COLO829 (cell line): ENCODE results near the gene BMP6.

Experiments used
- DNase-seq: peaks from one replicate; pipeline ENCODE4 v3.0.0; 2012; ENCODE audit warnings: low spot score

BMP6 gene

DNA sequence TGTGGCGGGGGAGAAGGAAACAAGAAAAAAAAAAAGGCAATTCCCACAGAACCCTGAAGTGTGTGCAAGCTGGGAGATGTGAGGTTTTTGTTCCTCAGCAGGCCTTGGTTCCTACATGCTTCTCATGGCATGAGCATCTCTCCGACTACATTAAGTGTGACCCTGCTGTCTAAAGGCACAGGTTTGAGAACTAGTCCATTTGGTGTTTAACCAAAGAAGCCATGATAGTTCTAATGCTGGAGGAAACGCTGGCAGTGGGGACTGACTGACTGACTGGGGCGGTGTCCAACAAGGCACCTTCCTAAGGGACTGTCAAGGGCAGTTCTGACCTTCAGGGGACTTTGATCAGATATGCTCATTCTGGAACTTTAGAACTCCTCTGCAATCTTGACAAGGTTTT lies 180.8 kb downstream of the BMP6 start:
- DNase-seq: no peak

DNA sequence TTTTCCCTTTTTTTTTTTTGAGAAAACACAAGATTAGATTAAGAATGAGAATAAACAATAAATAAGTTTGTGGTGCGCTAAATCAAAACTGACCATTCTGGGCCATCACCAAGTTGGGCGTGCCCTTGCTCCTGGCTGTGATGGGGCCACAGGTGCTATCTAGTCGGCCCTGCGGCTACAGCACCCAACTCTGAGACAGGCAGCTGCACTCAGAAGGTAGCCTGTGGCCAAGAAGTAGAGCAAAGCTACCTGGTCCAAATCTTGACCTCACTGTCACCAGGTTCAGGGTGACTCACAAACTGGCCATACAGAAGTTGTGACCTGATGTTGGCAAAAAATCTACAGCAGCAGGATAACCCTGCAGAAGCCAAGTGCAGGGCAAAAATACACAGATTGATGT lies 181.3 kb downstream of the BMP6 start:
- DNase-seq: no peak

DNA sequence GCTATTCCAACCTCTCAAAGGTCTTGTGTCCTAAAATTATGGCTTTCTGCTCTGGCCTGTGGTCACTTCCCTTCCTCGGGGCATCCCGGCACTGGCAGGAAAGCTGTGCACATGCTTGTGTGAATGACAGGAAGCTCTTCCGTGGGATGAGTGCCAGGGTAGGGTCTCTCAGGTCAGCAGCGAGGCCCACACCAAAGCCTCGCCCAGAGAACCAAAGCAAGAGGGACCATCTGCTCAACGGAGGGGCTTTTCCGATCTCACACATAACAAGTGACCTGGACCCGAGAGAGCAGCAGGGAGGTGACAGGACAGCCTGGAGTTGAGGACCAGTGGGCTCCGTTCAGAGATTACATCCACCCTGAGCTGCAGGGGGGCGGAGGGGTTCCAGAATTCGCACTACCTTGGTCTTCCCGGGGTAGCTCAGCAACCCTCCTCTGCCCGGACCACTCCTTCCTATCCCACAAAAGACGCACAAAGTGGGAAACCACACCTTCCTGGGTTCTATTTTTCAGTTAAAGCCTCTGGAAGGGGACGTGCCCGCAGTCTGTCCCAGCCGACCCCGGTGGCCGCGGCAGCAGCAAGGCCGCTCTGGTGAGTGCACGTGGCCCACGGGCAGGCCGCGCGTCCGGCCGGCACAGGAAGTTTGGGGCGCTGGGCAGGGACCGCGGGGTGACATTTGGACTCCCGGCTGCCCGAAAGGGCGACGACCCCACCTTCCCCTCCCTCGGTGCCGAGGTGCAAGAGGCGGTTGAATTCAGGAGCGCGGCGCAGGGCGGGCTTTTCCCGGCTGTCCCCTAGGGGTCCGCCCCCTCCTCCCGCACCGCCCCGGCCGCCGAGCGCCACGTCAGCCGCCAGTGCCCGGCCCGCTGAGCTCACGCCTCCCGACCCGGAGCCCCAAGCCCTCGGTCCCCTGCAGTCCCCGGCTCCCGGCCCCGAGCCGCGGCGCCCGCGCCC lies 183.7 kb downstream of the BMP6 start:
- DNase-seq: peak; percentile 51

DNA sequence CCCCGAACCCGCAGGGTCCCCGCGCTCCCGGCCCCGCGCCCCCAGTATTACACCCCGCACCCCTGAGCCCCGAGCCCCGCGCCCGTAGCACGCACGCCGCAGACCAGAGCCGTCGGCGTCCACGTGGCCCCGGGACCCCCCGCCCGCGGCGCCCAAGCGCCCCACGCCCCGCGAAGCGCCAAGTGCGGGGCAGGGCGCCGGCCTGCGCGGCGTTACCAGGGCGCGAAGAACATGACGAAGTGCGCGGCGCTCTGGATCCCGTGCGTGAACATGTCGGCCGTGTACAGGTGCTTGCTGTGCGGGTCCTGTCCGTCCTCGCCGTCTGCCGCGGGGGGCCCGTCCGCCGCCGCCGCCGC lies 184.4 kb downstream of the BMP6 start:
- DNase-seq: no peak

DNA sequence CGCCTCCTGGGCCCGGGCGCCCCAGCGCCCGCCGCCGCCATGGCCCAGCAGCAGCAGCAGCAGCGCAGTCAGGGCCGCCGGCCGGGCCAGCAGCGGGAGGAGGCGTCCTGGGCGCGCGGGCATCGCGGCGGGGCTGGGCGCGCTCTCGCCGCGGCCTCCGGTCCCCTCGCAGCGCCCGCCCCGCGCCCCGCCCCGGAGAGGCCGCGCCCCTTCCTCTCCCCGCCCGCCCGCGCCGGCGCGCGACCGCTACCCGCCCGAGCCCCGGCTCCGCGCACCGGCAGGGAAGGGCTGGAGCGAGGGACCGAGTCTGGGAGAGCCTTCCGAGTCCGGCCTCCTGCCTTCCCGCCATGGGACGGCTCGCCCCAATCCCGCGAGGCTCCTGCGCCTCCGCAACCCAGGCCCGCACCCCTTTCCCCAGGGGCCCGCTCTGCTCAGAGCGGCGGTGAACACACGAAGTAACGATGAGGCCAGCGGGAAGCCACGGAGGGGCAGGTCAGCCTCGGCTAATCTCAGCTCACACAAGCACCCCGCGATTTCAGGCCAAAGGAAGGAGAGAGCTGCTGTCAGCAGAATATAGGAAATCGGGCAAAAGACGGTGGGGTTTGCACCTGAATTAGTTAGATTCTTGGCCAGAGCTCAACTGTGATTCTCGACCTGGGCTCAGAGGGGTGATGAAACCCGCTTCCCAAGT lies 184.9 kb downstream of the BMP6 start, which contains the start of gene TXNDC5:
TSS of gene TXNDC5 (minus strand) at position 135 of the 691 bp plus-strand sequence. CDS start at position 123, 12 bp downstream.
- peak; percentile 72 for DNase-seq

DNA sequence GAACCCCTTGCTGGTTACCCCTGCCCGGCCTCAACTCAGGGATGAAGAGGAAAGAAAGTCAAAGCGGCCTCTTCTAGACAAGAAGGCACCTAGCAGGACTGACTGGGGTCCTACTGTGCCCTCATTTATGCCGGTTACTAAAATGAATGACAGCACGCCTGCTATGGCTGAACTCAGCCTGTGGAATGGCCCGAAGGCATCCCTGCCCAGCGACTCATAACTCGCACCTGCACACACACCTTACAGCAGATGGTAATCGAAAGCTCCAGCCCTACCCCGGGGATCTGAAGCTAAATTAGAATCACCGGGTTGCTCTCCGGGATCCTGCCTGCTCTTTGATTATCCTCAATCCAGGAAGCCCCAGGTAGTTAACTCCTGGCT lies 185.4 kb downstream of the BMP6 start:
- no peak for DNase-seq

DNA sequence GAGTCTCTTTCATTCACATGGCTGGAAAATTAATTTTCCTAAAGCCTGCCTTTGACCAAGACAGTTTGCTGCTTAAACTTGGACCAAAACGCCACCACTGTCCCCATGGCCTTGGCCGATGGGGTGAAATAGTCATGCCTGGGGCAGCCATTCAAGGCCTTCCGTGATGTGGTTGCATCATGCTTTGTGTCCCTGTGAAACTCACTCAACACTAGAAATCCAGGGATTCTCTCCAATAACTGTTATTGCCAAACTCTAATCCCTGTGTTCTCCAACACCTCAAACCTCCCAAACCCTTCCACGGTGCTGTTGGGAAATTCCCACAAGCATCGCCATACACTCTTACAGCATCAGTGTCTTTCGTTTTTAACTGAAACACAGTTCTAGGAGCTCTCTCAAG lies 186.1 kb downstream of the BMP6 start:
- DNase-seq: no peak

DNA sequence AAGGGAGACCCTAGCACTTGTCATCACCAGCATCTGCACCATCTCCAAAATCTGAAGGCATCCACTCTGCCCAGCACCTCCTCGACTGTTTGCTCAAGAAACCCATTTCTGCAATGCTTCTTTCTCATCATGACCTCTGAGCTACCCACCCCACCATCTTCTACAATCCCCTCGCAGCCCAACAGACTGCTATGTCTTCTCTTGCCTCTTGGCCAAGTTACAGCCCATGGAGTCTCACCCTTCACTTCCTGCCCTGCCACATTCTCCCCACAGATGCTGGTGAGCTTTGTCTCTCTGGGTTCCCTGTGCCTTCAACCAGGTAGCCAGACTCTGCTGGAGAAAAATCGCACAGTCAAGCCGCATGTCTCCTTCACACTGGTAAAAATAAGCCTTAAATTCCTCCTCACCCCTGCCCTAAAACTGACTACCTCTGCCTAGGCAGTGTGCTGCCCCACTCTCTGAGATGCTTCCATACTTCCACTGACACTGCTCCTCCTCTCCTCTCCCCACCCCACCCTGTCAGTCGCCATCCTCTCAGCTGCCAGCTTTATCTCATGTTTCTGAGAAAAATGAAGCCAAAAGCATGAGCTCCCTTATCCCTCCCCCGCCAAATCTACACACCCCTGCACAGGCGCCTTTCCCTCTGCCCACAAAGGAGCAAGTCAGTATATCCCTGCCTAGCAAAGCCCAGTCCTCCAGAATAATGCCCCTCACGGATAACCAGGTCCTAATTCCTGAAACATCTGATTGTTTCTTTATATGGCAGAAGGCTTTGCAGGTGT lies 187.0 kb downstream of the BMP6 start:
- DNase-seq: no peak

DNA sequence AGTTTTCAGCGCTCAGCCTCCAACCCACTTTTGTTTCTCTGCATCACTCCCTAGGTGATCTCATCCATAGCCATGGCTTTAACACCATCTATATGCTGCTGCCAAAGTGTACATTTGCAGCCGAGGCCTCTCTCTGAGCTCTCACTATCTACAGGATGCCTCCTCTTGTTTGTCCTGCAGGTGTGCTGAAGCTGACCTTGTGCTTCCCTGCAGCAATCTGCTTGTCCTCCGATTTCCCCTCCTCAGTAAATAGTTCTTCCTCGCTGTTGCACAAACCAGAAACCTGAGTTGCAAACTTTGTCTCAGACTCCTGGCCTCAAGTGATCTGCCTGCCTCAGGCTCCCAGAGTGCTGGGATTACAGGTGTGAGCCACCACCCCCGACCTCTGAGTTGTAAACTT lies 188.4 kb downstream of the BMP6 start:
- DNase-seq: no peak

DNA sequence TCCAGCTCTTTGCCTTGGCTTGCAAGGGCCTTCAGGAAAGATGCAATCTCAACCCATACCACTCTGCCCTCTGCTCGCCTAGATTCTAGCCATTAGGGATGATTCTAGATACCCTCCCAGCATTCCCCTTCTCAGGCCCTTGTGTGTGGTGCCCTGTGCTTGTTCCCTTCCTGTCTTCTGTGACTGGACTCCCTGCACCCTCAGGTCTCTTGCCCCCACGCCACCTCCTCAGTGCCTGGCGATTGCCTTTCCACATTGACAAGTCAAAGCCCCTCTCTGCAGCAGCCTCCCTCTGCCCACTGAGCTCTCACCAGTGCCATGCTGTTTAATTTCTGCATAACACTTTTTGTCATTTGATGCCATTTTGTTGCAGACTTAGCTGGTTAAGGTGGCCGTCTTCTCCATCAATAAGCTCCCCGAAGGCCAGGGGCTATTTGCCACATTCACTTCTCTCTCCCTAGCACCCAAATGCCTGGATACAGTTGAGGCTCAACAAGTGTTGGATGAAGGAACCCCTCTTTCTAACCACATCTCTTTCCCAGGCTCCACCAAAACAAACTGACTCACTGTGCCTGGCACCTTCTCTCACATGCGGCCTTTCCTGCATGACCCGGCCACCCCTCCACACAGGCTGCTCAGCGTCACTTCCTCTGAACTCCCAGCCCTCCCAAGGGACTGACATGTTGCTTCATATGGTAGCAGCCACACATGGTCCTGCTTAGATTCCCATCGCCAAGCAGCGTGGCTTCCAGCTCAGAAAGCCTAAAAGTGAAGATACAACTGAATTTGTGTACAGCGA lies 189.3 kb downstream of the BMP6 start:
- DNase-seq: no peak

DNA sequence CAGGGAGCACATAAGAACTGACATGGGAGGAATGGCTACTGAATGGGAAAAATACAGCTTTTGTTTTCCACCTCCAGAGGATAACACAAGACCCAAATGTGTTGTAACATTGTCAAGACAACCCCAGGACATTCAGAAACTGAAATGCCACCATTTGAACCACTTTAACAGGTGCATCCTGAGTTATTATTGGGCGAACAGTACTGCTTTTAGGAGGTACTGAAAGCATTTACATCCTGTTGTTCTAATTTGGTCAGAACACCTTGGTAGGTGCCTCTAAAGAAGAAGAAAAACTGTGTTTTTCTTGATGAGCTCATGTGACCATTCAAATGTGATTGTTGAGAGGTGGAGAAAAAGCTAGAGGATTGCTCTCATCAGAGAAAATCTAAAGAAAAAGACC lies 191.1 kb downstream of the BMP6 start:
- no peak for DNase-seq

DNA sequence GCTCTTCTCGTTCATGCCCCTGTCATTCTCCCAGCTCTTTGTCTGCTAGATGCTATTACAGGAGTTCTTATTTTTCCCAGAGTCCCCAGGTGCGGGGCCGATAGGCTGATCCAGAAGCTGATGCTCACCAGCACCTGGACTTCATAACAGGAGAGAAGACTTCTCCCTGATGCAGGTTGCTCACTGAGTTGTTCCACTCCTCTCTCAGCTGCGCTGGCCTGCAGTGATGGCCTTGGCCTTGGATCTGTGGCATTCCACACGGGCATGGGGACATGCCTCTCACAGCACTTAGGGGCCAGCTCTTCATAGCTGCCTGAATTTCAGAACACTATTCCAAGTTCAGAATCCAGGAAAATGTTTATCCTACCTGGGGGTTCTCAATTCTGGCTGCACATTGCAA lies 191.8 kb downstream of the BMP6 start:
- DNase-seq: no peak

DNA sequence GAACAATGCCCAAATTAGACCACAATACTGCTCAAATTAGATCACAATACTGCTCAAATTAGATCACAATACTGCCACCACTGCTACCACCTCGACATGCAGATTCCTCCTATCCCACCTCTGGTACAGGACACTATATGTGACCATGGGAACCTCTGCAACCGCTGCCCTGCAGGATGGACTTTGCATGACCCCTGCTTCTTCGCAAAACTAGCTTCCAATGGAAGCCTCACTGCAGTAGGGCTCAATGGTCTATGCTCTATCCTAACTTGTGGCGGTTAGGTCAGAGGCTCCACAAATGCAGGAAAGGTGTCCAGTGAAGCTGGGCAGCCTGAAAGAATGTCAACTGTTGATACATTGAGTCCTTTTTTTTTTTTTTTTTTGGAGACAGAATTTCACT lies 192.5 kb downstream of the BMP6 start:
- no peak for DNase-seq

DNA sequence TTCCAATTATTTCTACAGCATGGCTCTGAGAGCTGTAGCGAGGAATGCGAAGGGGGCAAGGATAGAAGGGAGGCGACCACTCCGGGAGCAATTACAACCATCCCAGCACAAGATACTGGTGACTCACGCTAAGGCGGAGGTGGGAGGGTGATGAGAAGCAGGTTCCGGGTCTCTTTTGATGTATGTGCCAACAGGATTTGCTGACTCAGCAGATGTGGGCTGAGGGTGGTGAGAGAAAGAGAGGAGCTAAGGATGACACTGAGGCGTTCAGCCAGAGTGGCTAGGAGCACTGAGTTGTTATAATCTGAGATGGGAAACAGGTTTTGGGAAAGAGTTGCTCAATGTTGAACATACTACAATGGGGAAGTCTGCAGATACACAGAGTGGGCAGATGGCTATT lies 194.0 kb downstream of the BMP6 start:
- DNase-seq: no peak

DNA sequence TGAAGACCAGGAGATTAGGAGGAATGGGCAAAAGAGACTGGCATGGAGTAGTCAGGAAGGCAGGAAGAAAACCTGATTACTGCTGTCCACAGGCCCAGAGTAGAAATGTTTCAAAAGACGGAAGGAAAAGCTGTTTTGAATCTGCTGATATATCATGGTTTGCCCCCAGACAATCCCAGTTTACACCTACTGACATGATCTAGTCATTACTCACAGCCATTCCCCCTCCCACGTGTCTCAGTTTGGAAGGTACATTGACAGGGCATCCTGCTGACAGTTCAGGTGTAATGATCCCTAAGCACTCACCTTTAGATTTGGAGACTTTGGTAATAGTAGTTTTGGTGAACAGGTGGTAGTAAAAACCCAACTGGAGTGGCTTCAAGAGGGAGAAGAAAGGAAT lies 194.5 kb downstream of the BMP6 start:
- no peak for DNase-seq

DNA sequence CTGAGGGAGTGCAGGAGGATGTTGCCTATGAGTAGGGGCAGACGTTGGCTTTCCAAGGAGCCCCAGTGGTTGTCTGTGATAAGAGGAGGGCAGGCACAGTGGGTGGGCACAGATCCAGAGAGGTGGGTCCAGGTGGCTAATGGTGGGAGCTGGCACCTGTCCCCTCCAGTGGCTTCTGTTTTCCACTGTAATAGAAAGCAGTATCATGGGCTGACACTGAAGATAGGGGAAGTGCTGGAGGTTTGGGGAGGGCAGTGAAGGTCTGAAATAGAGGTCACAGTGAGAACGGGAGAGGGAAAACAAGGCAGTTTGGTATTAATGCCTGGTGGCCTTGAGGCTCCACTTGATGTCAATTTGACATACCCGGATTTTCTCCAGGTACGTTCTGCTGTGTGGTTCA lies 195.1 kb downstream of the BMP6 start:
- no peak for DNase-seq

DNA sequence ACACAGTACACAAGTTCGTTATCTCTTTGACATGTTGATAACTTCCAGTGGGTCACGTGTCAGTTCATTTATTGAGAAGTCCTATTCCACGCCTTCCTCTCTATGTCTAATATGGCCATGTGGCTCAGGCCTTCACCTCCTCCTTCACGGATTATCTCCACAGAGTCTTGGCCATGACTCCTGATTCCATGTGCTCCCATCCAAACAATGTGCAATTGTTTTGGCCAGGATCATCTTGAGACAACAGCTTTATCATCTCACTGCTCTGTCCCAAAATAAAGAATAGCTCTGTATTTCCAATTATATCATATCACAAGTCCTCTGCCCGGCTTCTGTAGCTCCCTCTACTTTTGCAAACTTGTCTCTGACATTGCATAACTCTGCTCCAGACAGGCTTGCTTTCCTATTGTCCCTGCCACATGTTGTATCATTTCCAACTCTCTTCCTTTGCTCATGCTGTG lies 195.8 kb downstream of the BMP6 start:
- DNase-seq: no peak

DNA sequence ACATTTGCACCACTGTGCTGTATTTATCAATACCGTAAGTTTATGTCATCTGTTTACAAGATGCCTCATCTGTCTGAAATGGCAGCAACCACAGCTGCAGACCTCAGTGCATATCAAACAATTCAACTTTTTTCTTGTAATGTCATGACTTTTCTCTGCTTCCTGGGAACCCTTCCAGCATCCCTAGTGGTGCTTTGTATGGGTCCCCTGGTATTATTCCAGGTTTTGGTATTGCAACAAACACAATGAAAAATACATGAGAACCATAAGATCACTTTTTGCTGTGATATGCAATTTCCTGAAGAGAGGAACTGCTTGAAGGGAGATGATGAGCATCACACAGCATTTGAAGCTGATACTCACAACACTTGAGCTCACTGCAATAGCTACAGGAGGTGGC lies 196.7 kb downstream of the BMP6 start:
- no peak for DNase-seq

DNA sequence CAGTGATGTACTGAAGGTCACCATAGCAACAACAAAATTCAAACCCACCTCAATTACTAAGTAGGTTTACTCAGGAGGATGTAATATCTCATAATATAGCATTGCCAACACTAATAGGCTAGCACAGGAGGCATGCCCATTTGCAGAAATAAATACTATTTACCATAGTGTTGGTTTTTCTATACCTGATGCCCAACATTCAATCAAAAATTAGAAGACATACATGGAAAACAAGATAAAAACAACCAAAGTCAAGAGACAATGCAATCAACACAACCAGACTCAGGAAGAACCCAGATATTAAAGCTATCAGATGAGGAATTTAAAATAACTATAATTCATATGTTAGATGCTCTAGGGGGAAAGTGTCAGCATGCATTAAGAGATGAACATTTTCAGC lies 199.0 kb downstream of the BMP6 start:
- no peak for DNase-seq
